Stimulated activated CD4-positive, alpha-beta T cell treated with anti-CD3 and anti-CD28 coated beads, Interleukin-15, amount 100 ng/mL, for 48 hours (primary cell): ENCODE results near the gene SLC32A1.

Experiments
- DNase-seq, 2 donors: peaks; one replicate each; pipeline ENCODE4 v3.0.0-alpha.2; 2020; ENCODE audit warnings: low read depth in 2 of 2

The SLC32A1 gene

GRCh38 chr20:38723848-38724625, at the start of gene SLC32A1:
Gene SLC32A1, plus strand, starts transcription at chr20:38724486. Its CDS starts 239 bp downstream, at chr20:38724725.
- no peak for DNase-seq

- DNase-seq = no peak
Observed at GRCh38 chr20:38674765-38675133, 49.5 kb upstream of the SLC32A1 start.

GRCh38 chr20:38676576-38676975, 47.7 kb upstream of the SLC32A1 start:
- no peak for DNase-seq

- DNase-seq = no peak
Observed at GRCh38 chr20:38680500-38681306, 43.6 kb upstream of the SLC32A1 start.

- DNase-seq = no peak
Observed at GRCh38 chr20:38685271-38685670, 39.0 kb upstream of the SLC32A1 start.

- peak; percentile 4 to 18 for DNase-seq
Observed at GRCh38 chr20:38685853-38686473, 38.3 kb upstream of the SLC32A1 start.

- peak in 1 of 2 donors; percentile 14 for DNase-seq
Observed at GRCh38 chr20:38692436-38693411, 31.6 kb upstream of the SLC32A1 start.

GRCh38 chr20:38697306-38697705, 27.0 kb upstream of the SLC32A1 start:
- DNase-seq = no peak

- no peak for DNase-seq
Observed at GRCh38 chr20:38698541-38698940, 25.7 kb upstream of the SLC32A1 start.

- no peak for DNase-seq
Observed at GRCh38 chr20:38700141-38700540, 24.1 kb upstream of the SLC32A1 start.

- no peak for DNase-seq
Observed at GRCh38 chr20:38700926-38701325, 23.4 kb upstream of the SLC32A1 start.

- DNase-seq = no peak
Observed at GRCh38 chr20:38703526-38703925, 20.8 kb upstream of the SLC32A1 start.

GRCh38 chr20:38704136-38704535, 20.1 kb upstream of the SLC32A1 start:
- no peak for DNase-seq

- no peak for DNase-seq
Observed at GRCh38 chr20:38706509-38706908, 17.8 kb upstream of the SLC32A1 start.

GRCh38 chr20:38714308-38714707, 10.0 kb upstream of the SLC32A1 start:
- DNase-seq = no peak

- DNase-seq = no peak
Observed at GRCh38 chr20:38715646-38716045, 8.6 kb upstream of the SLC32A1 start.

GRCh38 chr20:38722683-38723016, 1.6 kb upstream of the SLC32A1 start:
- DNase-seq = no peak

- no peak for DNase-seq
Observed at GRCh38 chr20:38723017-38723847, 1.1 kb upstream of the SLC32A1 start.

GRCh38 chr20:38724626-38725147, 401 bp downstream of the SLC32A1 start:
- DNase-seq = no peak

GRCh38 chr20:38725148-38725901, 1.0 kb downstream of the SLC32A1 start:
- DNase-seq = no peak
